ENCODE data around the gene OR4D2.

Gene OR4D2

GRCh38 chr17:58205936-58206335, 39.2 kb downstream of the OR4D2 start:
- in situ Hi-C loops (cut with HindIII; ENCODE audit: low sequenced_read_pairs): no loop called here

GRCh38 chr17:58207451-58207850, 40.7 kb downstream of the OR4D2 start:
- in situ Hi-C loops (cut with HindIII; ENCODE audit: low sequenced_read_pairs): no loop called here

GRCh38 chr17:58208344-58208743, 41.6 kb downstream of the OR4D2 start:
- in situ Hi-C loops (cut with HindIII; ENCODE audit: low sequenced_read_pairs): no loop called here

- in situ Hi-C loops (cut with HindIII; ENCODE audit: low sequenced_read_pairs): no loop called here
These were observed 44.1 kb downstream of the OR4D2 start for GRCh38 chr17:58210922-58211321.

- in situ Hi-C loops (cut with HindIII; ENCODE audit: low sequenced_read_pairs): no loop called here
These were observed 48.9 kb downstream of the OR4D2 start for GRCh38 chr17:58215685-58216084.

GRCh38 chr17:58217766-58218165, 51.0 kb downstream of the OR4D2 start:
- in situ Hi-C loops (cut with HindIII; ENCODE audit: low sequenced_read_pairs): no loop called here

GRCh38 chr17:58219007-58219788, 52.4 kb downstream of the OR4D2 start, which contains the start of gene MKS1:
TSS of gene MKS1 (minus strand) at chr17:58219255. CDS start at chr17:58219230, 25 bp downstream.
- in situ Hi-C loops (cut with HindIII; ENCODE audit: low sequenced_read_pairs): no loop called here

- in situ Hi-C loops (cut with HindIII; ENCODE audit: low sequenced_read_pairs): no loop called here
These were observed 53.0 kb downstream of the OR4D2 start for GRCh38 chr17:58219789-58220183.

Measured in endothelial cell of hepatic sinusoid (primary cell).